IMR-90 (cell line): ENCODE data around the gene PTGDR2.

ENCODE experiments used
- BHLHE40 ChIP-seq: fragments of 150-350 bp; IDR thresholded peaks from 2 replicates; pipeline ENCODE4 v1.6.1; 2016; ENCODE audit warnings: mild to moderate bottlenecking, low read depth, low read length
- CTCF ChIP-seq: conservative IDR thresholded peaks from 2 replicates; pipeline ENCODE4 v1.5.1; 2012; ENCODE audit warnings: mild to moderate bottlenecking, low read depth, low read length, improper control_type of control experiment
- POLR2A ChIP-seq: IDR thresholded peaks from 2 replicates; pipeline ENCODE4 v1.6.1; 2012; ENCODE audit warnings: mild to moderate bottlenecking, low read depth, low read length
- RAD21 ChIP-seq: IDR thresholded peaks from 2 replicates; pipeline ENCODE4 v1.6.1; 2012; ENCODE audit warnings: low read length, improper control_type of control experiment
- RFX5 ChIP-seq: IDR thresholded peaks from 2 replicates; pipeline ENCODE4 v1.8.0; 2012; ENCODE audit warnings: low read depth, mild to moderate bottlenecking, low read length, moderate library complexity
- SMC3 ChIP-seq: fragments of 150-350 bp; IDR thresholded peaks from 2 replicates; pipeline ENCODE4 v1.6.1; 2016; ENCODE audit warnings: low read depth, mild to moderate bottlenecking, antibody characterized with exemption, low read length, moderate library complexity
- USF2 ChIP-seq: fragments of 150-350 bp; IDR thresholded peaks from 2 replicates; pipeline ENCODE4 v1.6.1; 2017; ENCODE audit warnings: mild to moderate bottlenecking, antibody characterized with exemption, low read length, low read depth
- TF ChIP-seq, protein P1 (sequence below): fragments of 150-350 bp; IDR thresholded peaks from 2 replicates; pipeline ENCODE4 v1.6.1; 2016; ENCODE audit warnings: low read depth, mild to moderate bottlenecking, low read length, moderate library complexity, borderline replicate concordance

DNA sequence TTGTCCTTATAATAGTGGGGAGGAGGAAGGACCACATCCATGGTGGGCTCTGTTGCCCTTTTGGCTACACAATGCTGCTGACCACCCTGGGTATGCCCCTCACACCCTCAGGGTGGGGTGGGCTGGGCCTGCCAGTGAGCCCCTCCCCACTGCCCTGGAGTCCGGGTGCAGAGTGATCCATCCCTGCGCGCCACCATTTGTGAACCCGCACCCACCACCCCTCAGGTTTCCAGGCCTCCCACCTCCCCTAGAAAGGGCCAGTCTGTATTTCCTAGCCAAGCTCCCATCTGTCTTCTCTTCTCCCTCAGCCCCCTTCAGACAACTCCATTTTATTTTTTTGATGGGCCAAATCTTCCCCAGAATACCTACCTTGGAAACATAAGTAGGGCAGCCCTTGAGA is 45.6 kb downstream of the PTGDR2 start:
- no peak for TF ChIP-seq CTCF
- no peak for TF ChIP-seq RAD21
- no peak for TF ChIP-seq POLR2A
- TF ChIP-seq SMC3: no peak
- TF ChIP-seq, protein P1, sequence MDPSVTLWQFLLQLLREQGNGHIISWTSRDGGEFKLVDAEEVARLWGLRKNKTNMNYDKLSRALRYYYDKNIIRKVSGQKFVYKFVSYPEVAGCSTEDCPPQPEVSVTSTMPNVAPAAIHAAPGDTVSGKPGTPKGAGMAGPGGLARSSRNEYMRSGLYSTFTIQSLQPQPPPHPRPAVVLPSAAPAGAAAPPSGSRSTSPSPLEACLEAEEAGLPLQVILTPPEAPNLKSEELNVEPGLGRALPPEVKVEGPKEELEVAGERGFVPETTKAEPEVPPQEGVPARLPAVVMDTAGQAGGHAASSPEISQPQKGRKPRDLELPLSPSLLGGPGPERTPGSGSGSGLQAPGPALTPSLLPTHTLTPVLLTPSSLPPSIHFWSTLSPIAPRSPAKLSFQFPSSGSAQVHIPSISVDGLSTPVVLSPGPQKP: no peak
- TF ChIP-seq USF2: no peak
- no peak for TF ChIP-seq RFX5
- no peak for TF ChIP-seq BHLHE40
